ENCODE data around the gene FDX1.
"Not testable (repeated sequence)": the region's sequence is repeated elsewhere in the genome, so short reads cannot be mapped to it uniquely, and the experiment has no call there.

FDX1 gene, protein sequence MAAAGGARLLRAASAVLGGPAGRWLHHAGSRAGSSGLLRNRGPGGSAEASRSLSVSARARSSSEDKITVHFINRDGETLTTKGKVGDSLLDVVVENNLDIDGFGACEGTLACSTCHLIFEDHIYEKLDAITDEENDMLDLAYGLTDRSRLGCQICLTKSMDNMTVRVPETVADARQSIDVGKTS

DNA sequence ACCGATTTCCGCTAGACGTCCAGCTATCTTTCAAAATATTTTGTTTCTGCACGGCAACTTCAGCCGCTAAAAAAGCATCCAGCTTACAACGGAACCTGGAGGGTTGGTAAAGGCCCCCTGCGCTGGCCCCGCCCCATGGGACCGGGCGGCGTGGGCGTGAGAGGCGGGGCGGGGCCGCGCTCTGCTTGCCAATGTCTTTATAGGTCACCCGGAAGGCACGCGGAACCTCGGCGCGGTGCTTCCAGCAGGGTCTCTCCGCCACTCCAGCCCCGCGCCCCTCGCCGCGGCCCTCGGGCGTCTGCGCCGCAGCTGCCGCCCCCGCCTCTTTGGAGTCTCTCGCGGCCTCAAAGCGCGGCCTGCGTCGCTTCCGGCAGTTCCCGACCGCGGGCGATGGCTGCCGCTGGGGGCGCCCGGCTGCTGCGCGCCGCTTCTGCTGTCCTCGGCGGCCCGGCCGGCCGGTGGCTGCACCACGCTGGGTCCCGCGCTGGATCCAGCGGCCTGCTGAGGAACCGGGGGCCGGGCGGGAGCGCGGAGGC lies at the start of gene FDX1:
FDX1 (plus strand) TSS at position 218 of the 536 bp plus-strand sequence; CDS start at position 391, 173 bp downstream.
- peak; percentile 90 for DNase-seq

DNA sequence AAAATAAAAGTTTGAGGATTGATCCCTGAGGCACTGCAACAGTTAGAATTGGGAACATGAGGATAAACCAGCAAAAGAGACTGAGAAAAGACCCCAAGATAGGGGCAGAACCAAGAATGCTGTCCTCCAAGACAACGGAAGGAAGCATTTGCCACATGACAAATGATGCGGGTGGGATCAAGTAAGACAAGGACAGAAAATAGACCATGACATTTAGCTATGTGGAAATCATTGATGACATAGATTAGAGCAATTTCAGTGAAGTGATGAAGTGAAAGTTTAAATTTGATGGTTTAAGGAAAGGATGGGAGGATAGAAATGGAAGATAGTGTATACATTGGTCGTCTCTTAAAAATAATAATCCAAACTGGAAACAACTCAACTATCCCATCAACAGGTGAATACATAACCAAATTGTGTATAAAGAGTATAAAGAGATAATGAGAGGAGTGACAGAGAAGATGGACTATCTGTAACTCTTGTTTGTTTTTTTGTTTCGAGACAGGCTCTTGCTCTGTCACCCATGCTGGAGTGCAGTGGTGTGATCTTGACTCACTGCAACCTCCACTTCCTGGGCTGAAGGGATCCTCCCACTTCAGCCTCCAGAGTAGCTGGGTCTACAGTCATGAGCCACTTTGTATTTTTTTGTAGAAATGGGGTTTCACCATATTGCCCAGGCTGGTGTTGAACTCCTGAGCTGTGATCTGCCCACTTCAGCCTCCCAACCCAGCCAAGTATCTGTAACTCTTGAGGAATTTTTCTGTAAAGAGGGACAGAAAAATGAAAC lies 48.7 kb upstream of the FDX1 start:
- no peak for DNase-seq

DNA sequence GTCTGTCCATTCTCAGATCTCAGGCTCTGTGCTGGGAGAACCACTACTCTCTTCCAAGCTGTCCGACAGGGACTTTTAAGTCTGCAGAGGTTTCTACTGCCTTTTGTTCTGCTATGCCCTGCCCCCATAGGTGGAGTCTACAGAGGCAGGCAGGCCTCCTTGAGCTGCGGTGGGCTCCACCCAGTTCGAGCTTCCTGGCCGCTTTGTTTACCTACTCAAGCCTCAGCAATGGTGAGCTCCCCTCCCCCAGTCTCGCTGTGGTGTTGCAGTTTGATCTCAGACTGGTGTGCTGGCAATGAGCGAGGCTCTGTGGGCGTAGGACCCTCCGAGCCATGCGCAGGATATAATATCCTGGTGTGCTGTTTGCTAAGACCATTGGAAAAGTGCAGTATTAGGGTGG lies 41.5 kb upstream of the FDX1 start:
- DNase-seq, result not testable (repeated sequence)

DNA sequence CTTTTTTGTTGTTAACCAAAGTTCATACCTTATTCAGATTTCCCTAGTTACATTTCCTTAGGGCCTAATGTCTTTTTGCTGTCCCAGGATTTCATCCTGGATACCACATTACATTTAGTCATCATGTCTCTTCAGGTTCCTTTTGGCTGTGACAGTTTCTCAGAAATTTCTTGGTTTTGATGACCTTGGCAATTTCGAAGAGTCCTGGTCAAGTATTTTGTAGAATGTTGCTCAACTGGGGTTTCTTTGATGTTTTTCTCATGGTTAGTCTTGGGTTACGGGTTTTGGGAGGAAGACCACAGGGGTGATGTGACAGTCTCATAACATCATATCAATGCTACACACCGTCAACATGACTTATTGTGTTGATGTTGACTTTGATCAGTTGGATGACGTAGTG lies 39.8 kb upstream of the FDX1 start:
- no peak for DNase-seq

DNA sequence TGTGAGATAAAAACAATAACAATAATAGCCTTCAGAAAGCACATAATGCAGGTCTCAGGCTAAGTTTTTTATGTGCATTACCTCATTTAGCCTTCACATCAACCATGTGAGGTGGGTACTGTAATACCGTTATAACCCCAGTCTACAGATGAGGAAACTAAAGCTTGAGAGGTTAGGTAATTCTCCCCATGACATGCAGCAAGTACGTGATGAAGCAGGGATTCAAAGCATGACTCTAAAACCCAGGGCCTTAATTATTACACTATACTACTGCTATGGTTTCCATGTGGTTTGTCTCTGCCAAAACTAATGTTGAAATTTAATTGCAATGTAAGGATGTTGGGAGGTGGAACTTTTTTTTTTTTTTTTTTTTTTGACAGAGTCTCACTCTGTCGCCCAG lies 37.7 kb upstream of the FDX1 start:
- DNase-seq, result no peak

DNA sequence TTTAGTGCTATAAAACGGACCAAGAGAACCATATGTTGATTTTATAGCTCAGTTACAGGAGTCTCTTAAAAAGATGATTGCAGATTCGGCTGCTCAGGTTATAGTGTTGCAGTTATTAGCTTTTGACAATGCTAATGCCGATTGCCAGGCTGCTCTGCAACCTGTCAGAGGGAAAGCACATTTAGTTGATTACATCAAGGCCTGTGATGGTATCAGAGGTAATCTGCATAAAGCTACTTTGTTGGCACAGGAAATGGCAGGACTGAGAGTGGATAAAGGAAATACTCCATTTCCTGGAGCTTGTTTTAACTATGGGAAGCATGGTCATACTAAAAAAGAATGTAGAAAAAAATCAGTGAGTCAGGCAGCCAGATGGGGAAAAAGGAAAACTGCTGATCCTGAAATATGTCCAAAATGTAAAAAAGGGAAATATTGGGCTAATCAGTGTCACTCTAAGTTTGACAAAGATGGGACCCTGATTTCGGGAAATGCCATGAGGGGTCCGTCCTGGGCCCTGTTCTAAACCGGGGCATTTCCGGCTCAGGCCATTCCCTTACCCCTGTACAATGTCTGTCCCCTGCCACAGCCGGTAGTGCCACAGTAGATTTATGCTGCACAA lies 32.0 kb upstream of the FDX1 start:
- not testable (repeated sequence) for DNase-seq

DNA sequence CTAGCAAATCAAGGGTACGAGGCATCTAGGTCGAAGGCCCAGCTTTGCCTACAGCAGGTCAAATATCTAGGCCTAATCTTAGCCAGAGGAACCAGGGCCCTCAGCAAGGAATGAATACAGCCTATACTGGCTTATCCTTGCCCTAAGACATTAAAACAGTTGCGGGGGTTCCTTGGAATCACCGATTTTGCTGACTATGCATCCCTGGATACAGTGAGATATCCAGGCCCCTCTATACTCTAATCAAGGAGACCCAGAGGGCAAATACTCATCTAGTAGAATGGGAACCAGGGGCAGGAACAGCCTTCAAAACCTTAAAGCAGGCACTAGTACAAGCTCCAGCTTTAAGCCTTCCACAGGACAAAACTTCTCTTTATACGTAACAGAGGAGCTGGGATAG lies 26.2 kb upstream of the FDX1 start:
- DNase-seq, result not testable (repeated sequence)

DNA sequence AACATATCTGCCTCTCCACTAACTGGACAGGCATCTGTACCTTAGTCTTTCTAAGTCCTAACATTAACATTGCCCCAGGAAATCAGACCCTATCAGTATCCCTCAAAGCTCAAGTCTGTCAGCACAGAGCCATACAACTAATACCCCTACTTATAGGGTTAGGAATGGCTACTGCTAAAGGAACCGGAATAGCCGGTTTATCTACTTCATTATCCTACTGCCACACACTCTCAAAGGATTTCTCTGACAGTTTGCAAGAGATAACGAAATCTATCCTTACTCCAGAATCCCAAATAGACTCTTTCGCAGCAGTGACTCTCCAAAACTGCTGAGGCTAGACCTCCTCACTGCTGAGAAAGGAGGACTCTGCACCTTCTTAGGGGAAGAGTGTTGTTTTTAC lies 24.1 kb upstream of the FDX1 start:
- not testable (repeated sequence) for DNase-seq

DNA sequence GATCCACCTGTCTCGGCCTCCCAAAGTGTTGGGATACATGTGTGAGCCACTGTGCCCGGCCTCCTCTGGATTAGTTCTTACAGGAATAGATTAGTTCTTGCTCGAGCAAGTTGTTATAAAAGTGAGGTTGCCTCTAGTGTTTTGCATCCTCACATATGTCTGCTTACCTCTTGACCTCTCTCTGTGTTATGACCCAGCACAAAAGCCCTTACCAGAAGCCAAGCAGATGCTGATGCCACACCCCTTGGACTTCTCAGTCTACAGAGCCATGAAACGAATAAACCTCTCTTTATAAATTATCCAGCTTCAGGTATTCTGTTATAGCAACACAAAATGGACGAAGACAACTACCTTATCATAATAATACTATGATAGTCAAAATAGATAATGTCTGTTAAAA lies 22.4 kb upstream of the FDX1 start:
- DNase-seq, result no peak

DNA sequence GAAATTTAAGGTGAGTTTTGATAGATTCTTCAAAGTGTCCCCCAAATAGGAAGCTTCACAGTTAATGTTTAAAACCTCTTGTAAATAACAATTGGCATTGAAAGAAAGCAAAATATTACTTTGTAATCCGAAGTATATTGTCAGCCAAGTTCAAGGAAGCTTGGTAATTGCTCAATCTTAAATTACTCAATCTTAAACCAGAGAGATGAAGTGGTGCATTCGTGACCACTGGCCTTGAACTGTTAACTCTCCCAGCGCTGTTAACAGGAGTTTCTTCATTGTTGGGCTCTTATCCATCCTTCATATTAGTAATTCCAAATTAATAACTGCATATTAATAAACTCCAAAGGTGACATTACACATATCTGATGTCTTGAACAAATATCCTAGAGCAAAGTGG lies 20.6 kb upstream of the FDX1 start:
- no peak for DNase-seq

DNA sequence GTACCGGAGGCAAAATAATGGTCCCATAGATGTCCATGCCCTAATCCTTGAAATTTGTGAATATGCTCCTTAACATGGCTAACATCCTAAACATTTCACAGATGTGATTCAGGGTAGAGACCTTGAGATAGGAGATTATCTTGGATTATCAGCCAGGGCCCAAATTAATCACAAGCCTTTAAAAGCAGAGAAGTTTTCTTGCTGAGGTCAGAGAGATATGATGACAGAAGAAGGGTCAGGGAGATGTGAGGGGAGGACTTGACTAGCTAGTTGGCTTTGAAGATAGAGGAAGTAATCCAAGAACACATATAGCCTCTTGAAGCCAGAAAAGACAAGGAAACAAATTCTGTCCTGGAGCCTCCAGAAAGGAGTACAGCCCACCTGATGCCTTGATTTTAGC lies 19.1 kb upstream of the FDX1 start:
- DNase-seq, result no peak

DNA sequence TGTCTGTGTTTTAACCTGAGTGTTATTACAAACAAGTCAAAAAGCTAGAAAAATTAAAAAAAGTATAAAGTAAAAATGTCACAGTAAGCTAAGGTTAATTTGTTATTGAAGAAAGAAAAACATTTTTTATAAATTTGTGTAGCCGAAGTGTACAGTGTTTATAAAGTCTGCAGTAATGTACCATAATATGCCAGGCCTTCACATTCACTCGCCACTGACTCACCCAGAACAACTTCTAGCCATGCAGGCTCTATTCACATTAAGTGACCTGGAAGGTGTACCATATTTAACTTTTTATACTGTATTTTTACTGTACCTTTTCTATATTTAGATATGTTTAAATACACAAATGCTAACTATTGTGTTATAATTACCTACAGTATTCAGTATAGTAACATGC lies 14.7 kb upstream of the FDX1 start:
- DNase-seq, result no peak

DNA sequence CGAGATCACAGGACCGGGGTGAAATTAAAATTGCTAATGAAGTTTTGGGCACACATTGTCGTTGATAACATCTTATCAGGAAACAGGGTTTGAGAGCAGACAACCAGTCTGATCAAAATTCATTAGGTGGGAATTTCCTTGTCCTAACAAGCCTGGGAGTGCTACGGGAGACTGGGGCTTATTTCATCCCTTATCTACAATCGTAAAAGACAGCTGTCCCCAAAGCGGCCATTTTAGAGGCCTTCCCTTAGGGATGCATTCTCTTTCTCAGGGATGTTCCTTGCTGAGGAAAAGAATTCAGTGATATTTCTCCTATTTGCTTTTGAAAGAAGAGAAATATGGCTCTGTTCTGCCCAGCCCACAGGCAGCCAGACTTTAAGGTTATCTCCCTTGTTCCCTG lies 8.1 kb upstream of the FDX1 start:
- DNase-seq, result not testable (repeated sequence)

DNA sequence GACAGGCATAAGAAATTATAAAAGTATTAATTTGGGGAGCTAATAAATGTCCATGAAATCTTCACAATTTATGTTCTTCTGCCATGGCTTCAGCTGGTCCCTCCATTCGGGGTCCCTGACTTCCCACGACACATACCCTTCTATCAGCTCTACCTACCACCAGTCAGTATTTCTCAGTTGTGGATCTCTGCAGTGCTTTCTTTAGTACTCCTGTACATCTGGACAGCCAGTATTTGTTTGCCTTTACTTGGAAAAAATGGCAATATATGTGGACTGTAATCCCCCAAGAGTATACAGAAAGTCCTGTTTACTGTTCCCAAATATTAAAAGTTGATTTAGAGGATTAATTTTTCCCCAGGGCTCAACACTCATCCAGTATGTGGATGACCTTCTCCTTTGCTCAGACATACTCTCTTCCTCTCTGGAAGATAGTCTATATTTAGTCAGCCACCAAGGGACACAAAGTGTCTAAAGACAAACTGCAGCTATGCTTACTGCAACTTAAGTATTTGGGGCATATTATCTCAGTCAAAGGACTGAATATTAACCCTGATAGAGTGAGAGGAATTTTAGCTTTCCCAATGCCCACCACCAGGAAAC lies 7.3 kb upstream of the FDX1 start:
- no peak for DNase-seq

DNA sequence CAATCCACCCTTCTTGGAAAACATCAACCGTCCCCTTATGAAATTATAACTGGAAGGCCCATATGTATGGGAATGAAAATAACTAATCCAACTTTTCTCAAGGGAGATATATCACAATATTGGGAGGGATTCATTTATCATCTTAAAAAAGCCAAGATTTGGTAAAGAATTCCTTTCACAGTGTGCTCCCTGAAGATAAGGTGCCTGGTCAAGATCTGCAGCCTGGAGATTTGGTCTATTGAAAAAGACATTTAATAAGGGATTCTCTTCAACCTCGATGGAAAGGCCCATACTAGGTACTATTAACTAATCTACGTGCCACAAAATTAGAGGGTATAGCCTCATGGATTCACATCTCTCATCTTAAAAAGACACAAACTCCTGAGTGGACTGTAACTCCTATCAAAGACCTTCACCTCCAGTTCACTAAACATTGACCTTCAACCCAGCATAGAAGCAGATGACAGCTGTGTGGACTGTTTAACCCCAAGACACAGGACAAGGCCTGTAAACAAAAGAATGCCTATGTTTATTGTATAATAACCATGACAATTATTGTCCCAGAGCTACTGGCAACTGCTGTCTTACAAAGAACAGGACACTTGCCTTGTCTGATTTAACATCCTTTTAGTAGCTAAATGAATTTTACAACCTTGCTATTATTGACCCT lies 4.8 kb upstream of the FDX1 start:
- DNase-seq, result no peak

DNA sequence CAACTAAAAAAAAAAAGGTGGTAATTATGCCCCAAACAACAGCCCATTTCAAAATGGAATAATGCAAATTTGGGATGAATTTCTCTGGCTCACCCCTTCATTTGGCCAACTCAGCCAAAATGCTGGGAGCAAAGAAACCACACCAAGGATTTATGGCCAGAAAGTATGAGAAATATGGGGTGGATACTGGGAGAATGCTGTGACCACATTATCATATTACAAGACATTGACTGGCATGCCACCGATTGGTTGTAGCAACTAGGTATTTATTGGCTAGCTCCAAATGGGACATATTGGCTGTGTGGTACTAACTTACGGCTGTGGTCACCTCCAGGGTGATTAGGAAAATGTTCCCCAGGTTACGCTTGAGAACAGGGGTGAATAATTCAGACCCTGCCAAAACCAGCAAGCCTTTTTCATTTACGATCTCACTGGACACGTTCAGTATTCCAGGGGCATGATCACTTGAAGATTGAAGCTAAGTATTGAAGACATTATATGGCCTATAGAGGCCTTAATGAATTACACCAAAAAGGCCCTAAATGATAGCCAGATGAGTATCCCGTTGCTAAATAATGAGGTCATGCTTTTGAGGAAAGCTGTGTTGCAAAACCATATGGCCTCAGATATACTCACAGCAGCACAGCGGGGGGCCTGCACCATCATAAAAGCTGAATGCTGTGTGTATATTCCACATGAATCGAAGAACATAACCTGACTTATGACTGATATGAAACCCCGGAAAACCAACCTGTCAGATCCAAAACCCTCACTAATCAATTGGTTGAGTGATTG lies 3.8 kb upstream of the FDX1 start:
- no peak for DNase-seq

DNA sequence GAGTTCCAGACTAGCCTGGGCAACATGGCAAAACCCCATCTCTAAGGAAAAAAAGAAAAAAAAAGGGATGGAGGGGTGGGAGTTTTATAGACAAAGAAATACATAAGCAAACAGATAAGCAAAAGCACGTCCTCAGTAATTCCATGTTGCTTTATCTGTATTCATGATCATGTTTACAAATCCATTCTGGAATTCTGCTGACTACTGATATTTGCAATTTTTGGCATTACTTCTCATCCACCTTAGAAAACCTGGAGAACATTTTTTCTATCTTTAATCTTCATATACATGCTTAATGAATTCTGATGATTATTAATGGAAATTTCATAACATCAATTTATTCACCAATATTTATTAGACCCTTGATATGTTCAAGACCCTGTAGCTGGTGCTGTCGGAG lies 1.7 kb upstream of the FDX1 start:
- DNase-seq, result no peak

DNA sequence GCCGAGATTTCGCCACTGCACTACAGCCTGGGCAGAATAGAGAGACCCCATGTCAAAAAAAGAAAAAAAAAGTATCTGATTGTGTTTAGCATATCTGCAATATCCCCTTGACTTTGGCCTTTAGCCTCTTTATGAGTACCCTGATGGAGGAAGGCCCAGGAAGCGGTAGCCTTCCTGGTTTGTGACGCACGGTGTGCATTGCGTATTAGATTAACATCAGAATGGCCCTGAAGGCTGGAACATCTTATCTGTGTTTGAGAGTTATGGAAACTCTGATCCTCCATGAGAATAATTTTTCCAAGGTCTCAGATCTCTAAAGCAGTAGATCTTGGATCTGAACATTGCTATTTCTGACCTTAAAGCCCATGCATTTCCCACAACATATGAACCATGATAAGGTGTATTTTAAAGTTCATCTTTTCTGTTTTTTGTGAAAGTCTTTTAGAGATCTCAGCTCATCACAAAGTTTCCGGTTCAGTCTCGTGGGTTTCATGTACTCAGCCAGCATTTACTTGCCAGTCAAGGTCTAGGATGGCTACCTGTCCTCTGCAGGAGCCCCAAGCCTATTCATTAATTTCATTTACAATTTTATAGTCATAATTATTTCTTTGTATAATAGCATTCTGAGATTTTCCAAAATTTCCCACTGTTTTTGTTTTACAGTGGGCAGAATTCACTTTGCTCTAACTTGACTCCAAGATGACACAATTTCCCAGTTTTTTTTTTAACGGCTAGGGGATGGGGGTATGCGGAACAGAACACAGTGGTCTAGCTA lies 605 bp upstream of the FDX1 start:
- DNase-seq, result no peak

DNA sequence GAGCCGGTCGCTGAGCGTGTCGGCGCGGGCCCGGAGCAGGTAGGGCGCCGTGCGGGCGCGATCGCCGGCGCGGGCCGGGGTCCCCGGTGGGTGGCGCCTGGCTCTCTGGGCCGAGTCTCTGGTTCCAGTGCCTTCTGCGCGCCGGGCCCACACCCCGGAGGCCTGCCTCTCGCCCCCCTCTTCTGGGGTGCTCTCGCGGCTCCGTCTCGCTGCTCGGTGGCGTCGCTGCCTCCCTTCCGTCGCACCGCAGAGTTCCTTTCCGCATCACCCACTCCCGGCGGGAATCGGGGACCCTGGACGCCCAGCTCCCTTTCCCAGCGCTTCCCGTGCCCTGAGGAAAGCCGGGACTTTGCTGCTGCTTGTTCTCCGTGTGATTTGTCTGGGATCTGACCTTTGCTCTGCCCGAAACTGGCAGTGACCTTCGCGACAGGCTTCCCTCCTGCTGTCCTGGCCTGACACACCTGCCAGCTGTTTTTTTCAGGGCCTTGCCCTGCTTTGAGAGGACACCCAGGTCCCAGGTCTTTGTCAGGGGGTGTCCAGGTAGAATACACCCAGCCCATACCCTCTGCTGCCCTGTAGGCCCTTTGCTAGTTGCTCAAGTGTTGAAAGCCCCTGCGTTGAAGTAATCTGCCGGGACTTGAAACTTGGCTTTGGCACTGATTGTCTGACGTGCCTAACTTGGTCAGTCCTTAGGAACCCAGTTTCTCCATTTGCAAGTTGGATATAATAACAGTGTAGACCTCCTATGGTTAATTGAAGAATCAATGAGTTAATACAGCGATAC lies 711 bp downstream of the FDX1 start:
- peak; percentile 52 for DNase-seq

DNA sequence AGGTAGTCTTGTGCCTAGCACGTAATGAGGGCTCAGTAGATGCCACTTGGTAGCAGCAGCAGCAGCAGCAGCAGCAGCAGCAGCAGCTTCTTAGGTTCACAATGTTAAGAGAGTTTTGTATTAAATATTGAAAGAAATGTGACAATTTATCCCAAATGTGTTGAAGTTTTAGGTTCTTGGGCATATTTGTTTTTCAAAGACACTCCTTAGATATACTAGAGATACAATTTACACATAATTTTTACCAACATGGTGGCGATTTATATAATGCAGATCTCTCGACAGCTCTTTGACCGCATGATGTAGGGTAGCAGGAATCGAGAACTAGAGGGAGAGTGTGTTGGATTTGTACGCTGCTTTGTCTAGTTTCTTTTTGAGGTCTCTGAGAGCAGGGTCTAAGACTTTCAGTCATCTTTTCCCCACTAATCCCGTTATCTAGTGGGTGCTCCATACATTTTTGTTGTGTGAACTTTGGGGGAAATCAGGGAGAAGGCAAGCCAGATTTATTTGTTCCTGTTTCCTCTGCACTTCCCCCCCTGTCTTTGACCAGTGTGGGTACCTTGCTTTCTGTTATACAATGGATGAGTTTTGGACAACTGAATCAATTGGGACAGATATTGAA lies 1.4 kb downstream of the FDX1 start:
- DNase-seq, result peak; percentile 57
